ENCODE results near the gene CFAP46. TPM values are rescaled to one million over a fixed set of nuclear protein-coding genes. Genes with fewer than 3 reads are reported as not detected.
"Not testable (repeated sequence)": the region's sequence is repeated elsewhere in the genome, so short reads cannot be mapped to it uniquely, and the experiment has no call there.

Gene CFAP46
- total RNA-seq, 1 donor: under 0.01 TPM

DNA sequence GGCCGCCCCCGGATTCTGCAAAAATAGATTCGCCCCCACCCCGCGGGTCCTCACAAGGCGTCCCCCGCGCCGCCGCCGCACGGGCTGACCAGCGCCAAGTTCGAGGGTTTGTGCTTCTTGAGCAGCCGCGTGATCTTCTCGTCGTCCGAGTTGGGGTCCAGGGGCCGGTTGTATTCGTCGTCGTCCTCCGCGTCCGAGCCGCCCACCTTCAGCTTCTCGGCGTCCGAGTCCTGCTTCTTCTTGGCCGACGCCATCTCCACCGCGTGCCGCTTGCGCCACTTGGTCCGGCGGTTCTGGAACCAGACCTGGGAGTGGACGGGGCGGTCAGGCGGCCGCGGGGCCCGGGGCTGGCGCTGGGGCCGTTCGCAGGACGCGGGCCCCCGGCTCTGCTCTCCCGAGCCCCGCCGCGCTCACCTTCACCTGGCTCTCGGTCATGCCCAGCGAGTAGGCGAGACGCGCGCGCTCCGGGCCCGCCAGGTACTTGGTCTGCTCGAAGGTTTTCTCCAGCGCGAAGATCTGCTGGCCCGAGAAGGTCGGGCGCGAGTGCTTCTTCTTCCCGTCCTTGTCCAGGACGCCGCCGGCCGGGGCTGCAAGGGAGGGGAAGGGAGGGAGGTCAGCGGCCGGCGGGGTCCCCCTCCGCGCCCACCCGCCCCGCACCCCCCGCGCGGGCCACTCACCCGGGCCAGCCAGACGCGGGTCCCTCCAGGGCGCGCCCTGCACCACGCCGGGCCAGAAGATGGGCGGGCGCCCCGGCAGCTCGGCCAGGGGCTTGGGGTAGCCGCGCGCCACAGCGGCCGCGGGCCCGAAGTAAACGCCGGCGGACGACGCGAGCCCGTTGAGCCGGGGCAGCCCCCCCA is 157.3 kb downstream of the CFAP46 start:
- DNase-seq (ENCODE audit: low read depth in 2 of 3, low spot score in 2 of 3): no peak

DNA sequence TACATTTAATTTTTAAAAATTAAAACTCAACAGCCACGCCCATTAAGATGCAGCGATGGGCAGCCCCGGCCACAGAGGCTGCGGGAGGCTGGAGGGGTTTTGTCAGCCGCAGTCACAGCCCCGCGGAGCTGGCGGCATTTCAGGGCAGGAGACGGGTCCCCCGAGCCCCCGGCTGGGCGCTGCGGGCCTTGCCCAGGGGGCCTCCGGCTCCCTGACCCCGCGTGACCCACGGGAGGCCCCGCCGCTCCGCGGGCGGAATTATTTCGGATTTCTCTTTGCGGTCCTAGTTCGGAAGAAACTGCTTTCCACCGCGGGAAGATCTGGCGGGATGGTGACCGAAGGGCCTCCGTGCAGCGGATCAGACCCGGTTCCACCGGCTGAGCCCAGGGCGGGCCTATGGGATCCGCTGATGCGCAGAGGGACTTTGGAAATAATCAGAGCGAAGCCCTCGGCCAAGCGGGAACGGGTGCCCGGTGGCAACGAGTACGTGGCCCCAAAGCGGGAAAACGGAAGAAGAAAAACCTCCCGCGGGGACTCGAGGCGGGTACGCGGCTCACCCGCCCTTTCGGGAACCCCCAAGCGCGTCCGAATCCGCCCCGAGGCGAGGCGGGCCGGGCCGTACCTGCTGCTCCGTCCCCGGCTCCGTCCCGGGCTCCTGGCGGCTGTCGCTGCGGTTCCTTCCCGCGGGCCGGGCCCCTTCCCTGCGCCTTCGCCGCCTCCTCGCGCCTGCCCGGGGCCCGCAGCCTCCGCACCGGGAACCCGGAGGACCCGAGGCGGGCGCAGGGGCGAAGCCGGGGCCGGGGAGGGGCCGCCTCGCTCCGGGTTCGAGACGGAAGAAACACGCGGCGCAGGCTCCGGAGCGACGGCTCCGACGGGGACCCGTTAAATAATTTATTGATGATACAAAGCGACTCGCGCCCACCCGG is 158.2 kb downstream of the CFAP46 start:
- DNase-seq (ENCODE audit: low read depth in 2 of 3, low spot score in 2 of 3): no peak

DNA sequence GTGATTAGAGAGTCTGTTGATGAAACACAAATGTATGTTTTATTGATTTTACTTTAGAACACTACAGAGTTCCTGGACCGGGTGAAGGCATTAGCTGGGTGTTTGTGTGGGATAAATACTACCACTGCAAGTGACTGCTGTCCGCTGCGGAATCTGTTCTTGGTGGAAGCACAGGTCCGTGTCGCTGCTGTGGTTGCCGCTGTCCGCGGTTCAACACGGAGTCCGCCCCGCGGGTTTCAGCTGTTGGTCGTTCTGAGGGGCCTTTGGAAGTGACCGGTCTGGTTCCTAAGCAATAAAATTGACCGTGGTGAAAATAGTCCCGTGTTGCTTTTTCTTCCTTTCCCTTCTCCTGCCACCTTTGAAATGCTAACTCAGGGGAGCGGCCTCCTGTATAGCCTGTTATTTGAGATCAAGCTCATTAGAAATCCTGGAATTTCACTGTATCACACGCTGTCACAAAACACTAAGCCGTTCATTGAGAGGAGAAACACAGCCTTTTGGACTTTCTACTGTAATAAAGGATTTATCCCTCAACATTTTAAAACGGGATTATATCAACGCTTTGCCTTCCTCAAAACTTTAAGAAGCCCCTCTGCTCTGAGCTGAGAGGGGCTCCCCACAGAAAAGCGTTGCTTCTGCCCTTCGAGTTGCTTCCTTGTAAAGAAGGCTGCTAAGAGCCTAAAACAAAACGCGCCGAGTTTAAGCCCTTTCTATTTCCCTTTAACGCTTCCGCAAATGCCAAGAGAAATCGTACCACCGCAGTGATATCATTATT is 159.0 kb downstream of the CFAP46 start:
- no peak for DNase-seq (ENCODE audit: low read depth in 2 of 3, low spot score in 2 of 3)

GRCh38 chr10:132781556-132781955 is 160.8 kb downstream of the CFAP46 start:
- DNase-seq (ENCODE audit: low read depth in 2 of 3, low spot score in 2 of 3): no peak

DNA sequence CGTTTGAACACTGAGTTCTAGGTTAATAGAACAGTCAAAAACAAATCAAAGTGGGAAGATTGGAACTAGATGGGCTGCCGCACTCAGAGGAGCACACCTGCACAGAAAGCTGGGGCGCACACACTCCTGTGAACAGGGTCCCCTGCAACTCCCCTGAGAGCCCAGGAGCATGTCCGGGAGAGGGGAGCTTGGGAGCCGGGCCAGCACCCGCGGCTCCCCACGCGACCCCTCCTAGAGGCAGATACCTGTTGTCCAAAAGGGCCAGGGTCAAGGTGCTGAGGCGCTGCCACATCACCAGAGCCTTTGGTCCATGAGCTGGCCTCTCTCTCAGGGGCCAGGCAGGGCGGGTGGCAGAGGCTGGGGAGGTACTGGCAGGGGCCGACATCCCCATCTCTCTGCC is 162.0 kb downstream of the CFAP46 start:
- no peak for DNase-seq (ENCODE audit: low read depth in 2 of 3, low spot score in 2 of 3)

DNA sequence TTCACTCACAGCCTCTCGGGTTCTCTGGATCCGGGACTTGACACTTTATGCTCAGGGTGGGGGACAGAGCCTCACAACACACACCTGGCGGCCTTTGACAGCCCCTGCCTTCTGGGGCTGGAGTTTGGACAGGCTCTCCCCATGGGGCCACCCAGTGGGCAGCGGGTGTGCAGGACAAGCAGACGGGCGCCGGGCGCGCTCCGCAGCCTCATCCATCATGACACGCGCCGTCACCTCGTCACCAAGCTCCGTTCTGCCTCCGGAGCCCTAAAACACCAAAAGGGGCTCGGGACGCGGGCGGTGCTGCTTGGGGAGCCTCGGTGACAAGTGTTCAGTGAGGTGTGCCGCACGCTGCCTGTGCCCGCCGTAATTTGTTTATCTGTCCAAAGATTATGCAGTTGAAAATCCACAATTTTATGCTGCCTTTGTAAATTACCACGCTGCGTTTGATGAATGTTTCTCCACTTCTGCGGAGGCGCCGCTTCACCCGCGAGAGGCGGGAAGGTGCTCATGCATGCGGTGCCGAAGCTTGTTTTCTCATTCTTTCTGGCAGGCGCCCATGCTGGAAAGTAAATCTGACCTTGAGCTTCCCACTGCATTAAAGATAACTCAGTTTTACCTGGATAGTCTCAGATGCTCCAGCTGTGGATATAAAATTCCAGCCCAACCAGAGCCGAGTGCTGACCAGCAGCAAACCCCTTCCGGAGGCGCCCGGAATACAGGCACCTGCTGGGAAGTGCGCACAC is 162.6 kb downstream of the CFAP46 start:
- no peak for DNase-seq (ENCODE audit: low read depth in 2 of 3, low spot score in 2 of 3)

- DNase-seq (ENCODE audit: low read depth in 2 of 3, low spot score in 2 of 3): no peak
Observed at GRCh38 chr10:132777441-132777840, 164.9 kb downstream of the CFAP46 start.

- no peak for DNase-seq (ENCODE audit: low read depth in 2 of 3, low spot score in 2 of 3)
Observed at GRCh38 chr10:132776821-132777220, 165.5 kb downstream of the CFAP46 start.

- no peak for DNase-seq (ENCODE audit: low read depth in 2 of 3, low spot score in 2 of 3)
Observed at GRCh38 chr10:132776186-132776585, 166.2 kb downstream of the CFAP46 start.

GRCh38 chr10:132774902-132775863 is 167.2 kb downstream of the CFAP46 start:
- DNase-seq (ENCODE audit: low read depth in 2 of 3, low spot score in 2 of 3): no peak

- DNase-seq (ENCODE audit: low read depth in 2 of 3, low spot score in 2 of 3): no peak
Observed at GRCh38 chr10:132774181-132774901, 168.0 kb downstream of the CFAP46 start.

GRCh38 chr10:132772816-132773215 is 169.6 kb downstream of the CFAP46 start:
- not testable (repeated sequence) for DNase-seq (ENCODE audit: low read depth in 2 of 3, low spot score in 2 of 3)

GRCh38 chr10:132770061-132771021 is 172.0 kb downstream of the CFAP46 start:
- DNase-seq (ENCODE audit: low read depth in 2 of 3, low spot score in 2 of 3): no peak

- DNase-seq (ENCODE audit: low read depth in 2 of 3, low spot score in 2 of 3): no peak
Observed at GRCh38 chr10:132768346-132769248, 173.8 kb downstream of the CFAP46 start.

DNA sequence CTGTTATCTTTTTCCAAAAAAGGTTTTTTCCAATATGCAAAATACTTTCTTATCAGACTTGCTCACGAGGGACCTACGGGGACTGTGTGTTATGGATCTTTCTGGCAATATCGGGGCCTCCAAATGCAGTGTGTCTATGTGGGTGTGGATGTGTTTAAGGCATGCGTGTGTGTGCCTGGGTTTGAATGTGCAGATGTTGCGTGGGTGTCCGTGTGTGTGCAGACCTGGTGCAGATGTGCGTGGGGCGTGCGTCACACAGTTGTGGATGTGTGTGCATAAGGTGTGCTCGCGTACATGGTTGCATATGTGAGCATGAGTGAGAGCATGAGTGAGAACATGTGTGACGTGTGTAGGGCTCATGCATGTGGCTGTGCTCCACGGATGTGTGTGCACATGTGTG is 176.1 kb downstream of the CFAP46 start:
- no peak for DNase-seq (ENCODE audit: low read depth in 2 of 3, low spot score in 2 of 3)

GRCh38 chr10:132765435-132765834 is 176.9 kb downstream of the CFAP46 start:
- DNase-seq (ENCODE audit: low read depth in 2 of 3, low spot score in 2 of 3): no peak
